Erythroblast (primary cell): ENCODE results near the gene CLSTN2.

Experiments used
- GATA1 ChIP-seq: IDR thresholded peaks from 2 replicates; pipeline ENCODE4 v1.6.1; 2011; ENCODE audit warnings: low read depth, mild to moderate bottlenecking, control low read depth, low read length, moderate library complexity
- POLR2A ChIP-seq: IDR thresholded peaks from 2 replicates; pipeline ENCODE4 v1.6.1; 2011; ENCODE audit warnings: mild to moderate bottlenecking, low read length

DNA sequence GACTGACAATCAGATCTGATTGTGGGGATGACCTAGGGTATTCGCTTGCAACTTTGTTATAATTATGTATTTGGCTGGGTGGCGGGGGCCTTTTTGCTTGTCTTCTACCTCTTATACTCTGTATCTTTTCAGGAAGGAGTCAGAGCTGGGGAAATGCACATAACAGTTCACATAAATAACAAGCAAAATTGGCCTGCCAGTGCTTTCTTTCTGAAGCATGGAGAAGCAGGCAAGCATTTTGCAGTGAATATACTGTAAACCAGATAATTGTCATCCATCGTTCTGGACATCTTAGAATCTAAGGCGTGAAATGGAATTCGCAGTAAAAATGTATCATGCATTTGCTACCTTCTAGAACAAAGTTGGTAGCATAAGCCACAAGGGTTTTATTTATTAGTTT lies 227.6 kb downstream of the CLSTN2 start:
- TF ChIP-seq POLR2A (no peak), GATA1 (no peak)
